GM10847 (cell line): ENCODE results near the gene ADAM19.

Experiments used
- POLR2A ChIP-seq: IDR thresholded peaks from 2 replicates; pipeline ENCODE4 v1.6.1; 2011; ENCODE audit not compliant: insufficient read length; ENCODE audit errors: extremely low read depth

ADAM19 gene

DNA sequence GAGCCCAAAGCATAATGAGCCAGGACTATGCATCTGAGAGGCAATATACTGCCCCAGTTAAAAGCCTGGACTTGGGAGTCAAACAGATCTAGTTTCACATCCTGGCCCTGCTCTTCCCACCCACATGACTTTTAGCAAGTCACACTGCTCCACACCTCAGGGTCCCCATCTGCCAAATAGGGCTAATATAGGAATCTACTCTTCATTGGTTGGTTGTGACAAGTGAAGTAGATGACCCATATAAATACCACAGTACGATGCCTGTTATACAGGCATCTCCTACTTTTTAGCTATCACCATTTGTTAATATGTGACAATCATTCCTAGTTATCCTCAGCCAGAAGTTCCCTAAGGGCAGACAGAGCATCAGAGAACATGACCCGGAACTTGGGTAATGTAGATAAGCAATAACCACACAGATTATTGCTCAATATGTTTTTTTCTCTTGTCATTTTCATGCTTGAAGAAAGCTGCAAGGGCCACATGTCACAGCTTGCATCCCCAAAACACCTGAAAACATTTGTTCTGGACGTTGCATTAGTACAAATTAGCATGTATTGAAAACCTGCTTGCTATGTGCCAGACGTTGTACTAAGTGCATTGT is 20.4 kb downstream of the ADAM19 start:
- no peak for TF ChIP-seq POLR2A

DNA sequence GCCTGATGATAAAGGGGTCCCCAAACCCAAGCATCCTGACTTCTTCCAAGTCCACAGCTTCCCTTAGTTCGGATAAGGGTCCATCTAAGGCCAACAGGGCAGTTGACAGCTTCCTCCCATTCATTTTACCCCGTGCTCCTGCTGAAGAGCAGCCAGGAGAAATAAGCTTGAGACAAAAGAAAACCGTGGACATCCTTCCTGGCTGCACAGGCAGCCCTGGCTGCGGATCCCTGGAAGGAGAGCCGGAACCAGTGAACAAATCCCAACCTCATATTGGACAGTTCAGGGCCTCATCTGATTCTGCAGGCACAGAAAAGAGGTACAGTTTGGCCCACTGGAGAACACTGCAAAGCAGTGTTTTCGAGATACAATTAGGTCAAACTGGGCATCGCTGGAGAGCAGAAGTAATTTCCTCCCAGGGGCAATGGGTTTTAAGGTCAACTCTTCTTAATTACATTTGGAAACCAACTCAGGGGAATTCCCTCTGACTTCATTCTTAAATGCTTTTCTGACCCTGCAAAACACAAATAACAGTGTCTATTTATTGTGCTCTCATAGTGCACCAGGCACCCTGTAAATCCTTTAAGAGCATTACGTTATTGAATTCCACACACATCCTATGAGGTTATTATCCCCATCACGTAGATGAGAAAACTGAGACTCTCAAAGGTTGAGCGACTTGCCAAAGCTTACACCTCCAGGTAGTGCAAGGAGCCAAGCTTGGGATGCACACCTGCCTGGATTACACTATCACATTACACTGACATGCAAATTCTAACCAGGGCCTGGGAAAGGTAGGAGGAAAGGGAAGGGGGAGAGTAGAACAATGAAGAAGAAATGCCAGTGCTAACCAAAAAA is 21.2 kb downstream of the ADAM19 start:
- TF ChIP-seq POLR2A: no peak

DNA sequence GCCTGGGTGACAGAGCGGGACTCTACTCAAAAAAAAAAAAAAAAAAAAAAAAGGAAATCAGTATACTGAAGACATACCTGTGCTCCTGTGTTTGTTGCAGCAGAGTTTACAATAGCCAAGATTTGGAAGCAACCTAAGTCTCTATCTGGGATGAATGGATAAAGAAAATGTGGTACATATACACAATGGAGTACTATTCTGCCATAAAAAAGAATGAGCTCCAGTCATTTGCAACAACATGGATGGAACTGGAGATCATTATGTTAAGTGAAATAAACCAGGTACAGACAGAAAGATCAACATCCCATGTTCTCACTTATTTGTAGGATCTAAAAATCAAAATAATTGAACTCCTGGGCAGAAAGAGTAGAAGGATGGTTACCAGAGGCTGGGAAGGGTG is 22.9 kb downstream of the ADAM19 start:
- TF ChIP-seq POLR2A: no peak

DNA sequence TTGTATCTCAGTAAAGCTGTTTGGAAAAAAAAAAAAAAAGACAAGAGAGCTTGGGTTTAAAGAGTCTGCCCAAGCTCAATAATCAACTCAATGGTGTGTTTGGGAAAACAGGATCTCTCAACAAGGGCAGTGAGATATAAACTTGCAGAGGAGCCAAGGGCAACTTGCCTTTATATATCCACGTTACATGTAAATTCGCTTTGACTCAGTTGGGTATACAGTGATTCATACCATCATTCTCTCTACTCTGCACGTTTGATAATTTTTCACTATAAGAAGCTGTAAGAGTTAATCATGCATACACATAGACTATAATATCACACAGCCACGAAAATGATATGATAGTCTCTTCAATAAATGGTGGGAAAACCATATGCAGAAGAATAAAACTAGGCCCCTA is 24.9 kb downstream of the ADAM19 start:
- TF ChIP-seq POLR2A: no peak

- TF ChIP-seq POLR2A: no peak
Measured at GRCh38 chr5:157549954-157550549, 25.5 kb downstream of the ADAM19 start.

DNA sequence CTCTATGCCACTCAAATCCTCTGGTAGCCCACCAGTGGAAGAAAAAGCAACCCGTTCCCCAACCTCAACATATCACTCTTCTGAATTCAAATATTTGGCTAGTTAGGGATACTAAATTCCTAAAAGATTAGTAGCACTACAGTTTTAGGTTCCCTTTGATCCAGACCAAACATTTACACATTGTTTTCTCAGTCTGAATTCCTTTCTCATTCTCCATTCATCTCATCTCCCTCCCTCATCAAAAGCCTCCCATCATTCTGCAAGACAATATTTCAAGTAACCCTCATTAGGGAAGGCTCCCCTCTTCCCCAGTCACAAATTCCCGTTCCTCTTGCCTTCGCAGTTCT is 26.3 kb downstream of the ADAM19 start:
- TF ChIP-seq POLR2A: no peak

DNA sequence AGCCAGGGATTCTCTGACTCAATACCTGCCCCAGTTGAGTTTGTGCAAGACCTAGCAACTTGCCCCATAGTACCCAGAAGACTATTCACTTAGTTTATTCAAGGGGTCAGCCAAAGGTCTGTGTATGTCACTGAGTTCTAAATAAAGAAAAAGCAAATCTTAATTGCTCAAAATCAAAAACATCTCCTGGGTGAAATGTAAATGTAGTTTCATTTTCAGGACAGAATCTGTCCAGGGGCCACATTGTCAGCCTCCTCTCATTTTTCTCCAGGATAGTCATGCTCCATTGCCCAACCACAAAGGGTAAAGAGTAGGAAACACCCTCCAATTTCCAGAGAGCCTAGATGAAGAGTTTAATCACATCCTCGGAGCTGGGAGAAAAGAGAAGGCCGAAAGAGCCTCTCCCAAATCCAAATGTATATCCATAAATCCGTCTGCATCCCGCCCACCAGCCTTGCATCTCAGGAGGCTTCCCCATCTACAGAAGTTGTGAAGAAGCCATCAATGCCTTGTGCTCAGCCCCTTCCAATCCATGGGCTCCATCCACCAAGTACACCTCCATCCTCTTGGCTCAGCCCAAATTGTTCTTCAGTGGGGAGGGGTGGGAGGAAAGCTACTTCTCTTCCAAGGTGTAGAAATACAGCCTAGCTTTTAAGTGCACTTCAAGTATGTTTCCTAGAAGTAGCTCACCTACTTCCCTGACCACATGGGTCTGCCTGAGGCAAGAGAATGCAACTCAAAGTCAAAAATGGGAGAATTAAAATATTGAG is 26.9 kb downstream of the ADAM19 start:
- no peak for TF ChIP-seq POLR2A

DNA sequence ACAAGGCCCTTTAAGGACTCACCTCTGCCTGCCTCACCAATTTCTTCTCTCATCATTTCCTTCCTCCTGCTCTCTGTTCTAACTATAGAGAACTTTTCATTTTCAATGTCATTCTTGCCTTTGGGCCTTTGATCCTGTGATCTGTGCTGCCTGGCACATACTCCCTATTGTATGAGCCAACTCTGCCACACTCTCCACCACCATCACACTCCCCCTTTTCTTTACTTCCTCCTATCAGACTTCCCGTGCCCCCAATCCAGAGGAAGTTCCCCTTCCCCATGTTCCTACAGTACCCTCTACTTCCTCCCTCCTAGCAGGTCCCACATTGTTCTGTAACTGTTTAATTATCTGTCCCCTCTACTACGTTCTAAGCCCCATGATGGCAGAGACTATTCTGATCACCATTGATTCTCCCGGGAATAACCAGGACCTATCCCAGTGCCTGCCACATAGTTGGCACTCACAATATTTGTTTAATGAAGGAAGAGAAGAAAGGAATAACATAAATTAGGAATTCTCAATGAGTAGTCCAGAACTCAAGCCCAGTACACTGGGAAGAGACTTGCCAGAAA is 27.5 kb downstream of the ADAM19 start:
- no peak for TF ChIP-seq POLR2A

- no peak for TF ChIP-seq POLR2A
Measured at GRCh38 chr5:157546456-157547100, 29.0 kb downstream of the ADAM19 start.

DNA sequence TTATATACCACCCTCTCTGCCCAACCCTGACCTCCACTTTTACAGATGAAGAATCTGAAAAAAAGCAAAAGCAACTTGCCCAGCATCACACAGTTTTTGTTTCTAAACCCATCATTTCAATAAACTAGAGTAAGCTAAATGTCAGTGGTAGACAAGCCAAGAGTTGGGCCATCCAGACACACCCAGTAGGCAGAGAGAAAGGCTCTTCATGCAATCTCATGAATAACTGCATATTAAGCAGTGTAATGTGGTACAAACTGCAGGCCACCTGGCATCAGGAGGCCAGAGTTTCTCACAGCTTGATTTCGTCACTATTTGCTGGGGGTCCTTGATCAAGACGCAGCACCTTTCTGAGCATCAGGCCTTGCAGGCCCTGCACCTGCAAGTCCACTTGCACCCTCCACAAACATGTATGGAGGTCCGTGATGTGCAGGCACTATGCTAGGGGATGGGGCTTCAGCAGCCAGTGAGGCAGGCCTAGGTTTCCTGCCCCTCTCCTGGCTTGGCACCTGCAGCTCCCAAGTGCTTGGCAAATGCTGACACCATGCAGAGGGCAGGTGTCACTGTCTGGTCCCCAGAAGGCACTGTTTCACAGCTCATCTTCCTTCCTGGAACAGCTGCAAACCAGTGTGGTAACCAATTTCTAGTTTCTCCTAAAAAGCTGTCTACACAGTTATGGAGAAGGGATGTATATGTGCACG is 29.8 kb downstream of the ADAM19 start:
- TF ChIP-seq POLR2A: no peak

DNA sequence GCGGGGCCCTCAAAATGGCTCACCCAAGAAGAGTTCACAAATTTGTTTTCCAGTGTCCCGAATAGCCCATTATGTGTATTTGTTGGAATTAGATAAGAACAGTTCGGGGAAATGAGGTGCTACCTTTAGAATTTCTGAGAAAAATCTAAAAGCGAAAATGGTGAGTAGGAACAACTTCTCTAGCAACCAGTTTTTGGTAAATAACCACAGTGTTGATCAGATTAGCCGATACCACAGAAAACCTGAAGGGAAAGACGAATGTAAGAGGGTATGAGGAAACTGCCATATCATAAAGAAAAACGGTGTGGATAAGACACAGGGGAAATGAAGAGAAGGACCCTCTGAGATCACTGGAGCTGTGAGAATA is 31.0 kb downstream of the ADAM19 start:
- TF ChIP-seq POLR2A: no peak

- no peak for TF ChIP-seq POLR2A
Measured at GRCh38 chr5:157543825-157544622, 31.6 kb downstream of the ADAM19 start.

- no peak for TF ChIP-seq POLR2A
Measured at GRCh38 chr5:157542282-157543000, 33.1 kb downstream of the ADAM19 start.

GRCh38 chr5:157541447-157542118 is 34.0 kb downstream of the ADAM19 start:
- TF ChIP-seq POLR2A: no peak
